ENCODE results near the gene AHSP. TPM values are rescaled to one million over a fixed set of nuclear protein-coding genes. Genes with fewer than 3 reads are reported as not detected.

The AHSP gene, protein sequence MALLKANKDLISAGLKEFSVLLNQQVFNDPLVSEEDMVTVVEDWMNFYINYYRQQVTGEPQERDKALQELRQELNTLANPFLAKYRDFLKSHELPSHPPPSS
- not detected in 5 replicates for total RNA-seq (2022; extraction: Qiagen RNA extraction)

GRCh38 chr16:31527734-31528274, at the start of gene AHSP:
TSS of gene AHSP (plus strand) at chr16:31527900. CDS start at chr16:31528140, 240 bp downstream.

DNA sequence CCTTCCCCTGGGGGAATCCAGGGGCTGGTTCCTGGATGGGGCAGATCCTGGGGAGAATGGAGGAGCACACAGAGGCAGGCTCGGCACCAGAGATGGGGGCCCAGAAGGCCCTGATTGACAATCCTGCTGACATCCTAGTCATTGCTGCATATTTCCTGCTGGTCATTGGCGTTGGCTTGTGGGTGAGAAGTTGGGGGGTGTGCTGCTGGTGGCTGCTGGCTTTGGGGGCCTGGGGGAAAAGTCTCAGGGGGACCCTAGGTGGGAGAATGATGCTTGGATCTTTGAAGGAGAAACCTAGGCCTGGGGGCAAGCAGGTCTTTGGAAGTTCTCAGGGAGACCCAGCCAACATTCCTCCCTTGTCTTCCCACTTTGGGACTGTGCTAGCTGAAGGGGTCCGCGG, 44.6 kb upstream of the AHSP start, which contains the start of gene SLC5A2:
SLC5A2 (plus strand) TSS at position 43 of the 400 bp plus-strand sequence; CDS start at position 57, 14 bp downstream.

GRCh38 chr16:31507929-31508705, 19.6 kb upstream of the AHSP start, which contains the start of gene RUSF1:
TSS of gene RUSF1 (minus strand) at chr16:31508391. CDS start at chr16:31508373, 18 bp downstream.

Other genes with a start within 250 kb of the AHSP start
- gene ITGAX, start 172.7 kb upstream of the AHSP start, total RNA-seq (2022; extraction: Qiagen RNA extraction): 1.0 to 1.5 TPM (median 1.1 TPM) in 5 replicates
- 0.02 to 0.06 TPM (median 0.05 TPM) in 3 of 5 replicates, not detected in the others for gene ITGAD, start 134.6 kb upstream of the AHSP start, total RNA-seq (2022; extraction: Qiagen RNA extraction)
- not detected in 5 replicates for gene COX6A2, start 99.5 kb upstream of the AHSP start, total RNA-seq (2022; extraction: Qiagen RNA extraction)
- gene ZNF843, start 85.1 kb upstream of the AHSP start, total RNA-seq (2022; extraction: Qiagen RNA extraction): 0.13 to 0.23 TPM (median 0.18 TPM) in 5 replicates
- 7.0 to 14.3 TPM (median 10.0 TPM) in 5 replicates for gene ARMC5, start 68.4 kb upstream of the AHSP start, total RNA-seq (2022; extraction: Qiagen RNA extraction)
- 45.9 to 79.3 TPM (median 53.0 TPM) in 5 replicates for gene TGFB1I1, start 55.7 kb upstream of the AHSP start, total RNA-seq (2022; extraction: Qiagen RNA extraction)
- gene SLC5A2, start 44.8 kb upstream of the AHSP start, total RNA-seq (2022; extraction: Qiagen RNA extraction): 0.05 to 0.48 TPM (median 0.39 TPM) in 5 replicates
- 45.4 to 51.0 TPM (median 50.2 TPM) in 5 replicates for gene RUSF1, start 19.5 kb upstream of the AHSP start, total RNA-seq (2022; extraction: Qiagen RNA extraction)

All from A549 treated with Hydrocortisone at 1 μM for 4 hours (cell line).